ENCODE data around the gene SLC22A31. TPM values are rescaled to one million over a fixed set of nuclear protein-coding genes. Genes with fewer than 3 reads are reported as not detected.

Gene SLC22A31
- total RNA-seq, 1 experiment from 2014 or later: not detected

DNA sequence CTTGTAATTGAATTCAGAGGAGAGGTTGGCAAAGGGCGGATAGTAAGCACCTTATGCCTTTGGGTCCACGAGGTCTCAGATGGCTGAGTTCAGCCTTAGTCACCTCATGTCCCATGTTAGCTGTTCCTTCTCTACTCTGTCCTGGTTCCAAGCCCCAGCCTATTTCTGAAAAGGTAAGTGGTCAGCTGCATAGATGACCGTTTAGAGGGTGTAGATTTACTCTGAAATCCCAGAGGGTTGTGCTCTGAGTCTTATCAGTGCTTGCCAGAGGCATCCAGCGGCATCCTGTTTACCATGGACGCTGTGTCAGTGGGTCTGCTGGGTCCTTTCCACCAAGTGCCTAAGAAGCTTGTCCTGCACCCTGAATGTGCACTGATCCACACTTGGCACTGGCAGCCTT, 19.0 kb upstream of the SLC22A31 start:
- no peak for DNase-seq (ENCODE audit: low read depth)
- in situ Hi-C loops (cut with HindIII; ENCODE audit: low pct_unique_long_range_greater_than_20kb, low sequenced_read_pairs): no loop called here

- in situ Hi-C loops (cut with HindIII; ENCODE audit: low pct_unique_long_range_greater_than_20kb, low sequenced_read_pairs): no loop called here
- peak; percentile 79 for DNase-seq (ENCODE audit: low read depth)
Measured at GRCh38 chr16:89217388-89218191, 17.3 kb upstream of the SLC22A31 start, which contains the start of gene ZNF778. Gene ZNF778, plus strand, starts transcription at chr16:89217703. Its CDS starts 3,425 bp downstream, at chr16:89221128.

GRCh38 chr16:89217138-89217387, 16.7 kb upstream of the SLC22A31 start:
- in situ Hi-C loops (cut with HindIII; ENCODE audit: low pct_unique_long_range_greater_than_20kb, low sequenced_read_pairs): no loop called here
- DNase-seq (ENCODE audit: low read depth): no peak

DNA sequence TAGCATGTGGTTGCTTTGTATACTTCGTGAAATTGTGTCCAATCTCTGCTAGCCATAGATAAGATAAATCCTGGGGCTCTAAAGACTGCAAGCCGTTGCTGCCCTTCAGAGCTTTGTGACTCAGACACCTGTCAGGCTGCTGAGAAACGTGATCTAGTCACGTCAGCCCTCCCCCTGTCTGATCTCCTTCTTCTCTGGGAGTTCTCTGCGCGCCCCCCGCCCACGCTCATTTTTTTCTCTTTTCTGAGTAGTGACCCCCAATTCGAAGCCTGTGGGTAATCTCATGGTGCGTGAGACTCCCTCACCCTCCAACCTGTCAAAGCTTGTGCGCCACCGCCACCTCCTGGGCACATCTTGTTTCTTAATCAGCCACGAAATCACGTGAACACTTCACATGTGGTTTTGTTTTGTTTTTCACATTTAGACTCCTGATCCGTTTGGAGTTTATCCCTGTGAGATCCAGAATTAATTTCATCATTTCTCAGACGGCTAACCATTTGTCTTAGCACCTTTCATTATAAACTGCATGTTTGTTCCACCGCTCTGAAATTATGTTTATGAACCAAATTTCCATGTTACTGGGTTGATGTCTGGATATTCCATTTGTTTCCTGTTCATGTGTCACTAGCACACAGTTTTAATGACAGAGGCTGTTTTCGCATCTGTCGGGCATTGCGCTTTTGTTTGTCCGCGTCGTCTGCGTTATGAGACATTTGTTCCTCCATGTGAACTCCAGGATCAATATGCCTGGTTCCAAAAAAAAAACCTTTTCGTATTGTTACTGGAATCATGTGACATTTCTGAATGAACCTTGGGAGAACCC, 16.2 kb upstream of the SLC22A31 start:
- in situ Hi-C loops (cut with HindIII; ENCODE audit: low pct_unique_long_range_greater_than_20kb, low sequenced_read_pairs): no loop called here
- peak; percentile 77 for DNase-seq (ENCODE audit: low read depth)

DNA sequence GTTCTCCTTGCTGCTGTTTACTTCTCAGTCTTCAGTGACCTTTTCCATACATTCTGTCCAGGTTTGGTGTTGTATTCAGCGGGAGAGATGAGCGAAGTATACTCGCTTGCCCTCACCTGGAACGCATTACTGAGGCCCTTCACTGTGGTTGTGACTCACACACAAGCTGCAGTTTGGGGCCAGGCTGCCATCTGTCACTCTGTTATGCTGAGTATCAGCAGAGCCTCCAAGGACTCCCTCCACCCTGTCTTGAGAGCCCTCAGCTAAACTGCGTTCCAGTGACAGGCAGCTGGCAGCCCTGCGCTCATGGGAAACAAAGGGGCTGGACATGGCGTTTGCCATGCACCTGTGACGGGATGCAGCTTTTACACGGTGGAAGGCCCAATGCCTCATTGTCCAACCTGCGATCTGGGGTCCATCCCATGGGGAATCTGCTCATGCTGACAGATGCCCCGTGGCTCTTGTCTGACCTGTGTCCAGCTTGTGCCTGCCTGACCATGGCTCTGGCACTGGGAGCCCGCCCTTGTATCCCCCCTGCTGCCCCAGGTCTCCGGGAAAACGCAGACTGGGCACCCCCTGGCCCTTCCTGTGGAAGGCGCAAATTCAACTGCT, 10.7 kb upstream of the SLC22A31 start:
- in situ Hi-C loops (cut with HindIII; ENCODE audit: low pct_unique_long_range_greater_than_20kb, low sequenced_read_pairs): no loop called here

DNA sequence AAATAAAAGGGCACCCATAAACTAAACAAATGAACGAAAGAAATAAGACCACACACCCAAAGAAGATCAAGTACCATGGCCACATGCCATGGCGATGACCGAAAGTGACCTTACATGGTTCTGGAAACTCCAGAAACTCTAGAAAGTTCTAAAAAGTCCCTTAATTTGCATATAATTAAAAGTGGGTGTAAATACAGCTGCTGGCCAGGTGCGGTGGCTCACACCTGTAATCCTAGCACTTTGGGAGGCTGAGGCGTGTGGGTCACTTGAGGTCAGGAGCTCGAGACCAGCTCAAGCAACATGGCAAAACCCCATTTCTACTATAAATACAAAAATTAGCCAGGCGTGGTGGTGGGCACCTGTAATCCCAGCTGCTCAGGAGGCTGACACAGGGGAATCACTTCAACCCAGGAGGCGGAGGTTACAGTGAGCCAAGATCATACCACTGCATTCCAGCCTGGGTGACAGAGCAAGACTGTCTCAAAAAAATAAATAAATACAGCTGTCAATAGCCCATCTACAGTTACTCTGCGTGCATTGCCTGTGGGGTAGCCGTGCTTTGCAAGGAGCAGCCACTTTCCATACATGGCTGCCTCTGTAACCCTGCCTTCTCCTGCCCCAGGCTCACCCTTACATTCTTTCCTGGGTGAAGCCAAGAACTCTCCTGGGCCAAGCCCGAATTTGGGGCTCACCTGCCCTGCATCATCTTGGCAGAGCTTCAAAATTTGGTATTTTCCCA, 10.0 kb upstream of the SLC22A31 start:
- peak; percentile 34 for DNase-seq (ENCODE audit: low read depth)
- in situ Hi-C loops (cut with HindIII; ENCODE audit: low pct_unique_long_range_greater_than_20kb, low sequenced_read_pairs): no loop called here

More for the DNA sequence above, 10.7 kb upstream of the SLC22A31 start:
- DNase-seq (ENCODE audit: low read depth): no peak

DNA sequence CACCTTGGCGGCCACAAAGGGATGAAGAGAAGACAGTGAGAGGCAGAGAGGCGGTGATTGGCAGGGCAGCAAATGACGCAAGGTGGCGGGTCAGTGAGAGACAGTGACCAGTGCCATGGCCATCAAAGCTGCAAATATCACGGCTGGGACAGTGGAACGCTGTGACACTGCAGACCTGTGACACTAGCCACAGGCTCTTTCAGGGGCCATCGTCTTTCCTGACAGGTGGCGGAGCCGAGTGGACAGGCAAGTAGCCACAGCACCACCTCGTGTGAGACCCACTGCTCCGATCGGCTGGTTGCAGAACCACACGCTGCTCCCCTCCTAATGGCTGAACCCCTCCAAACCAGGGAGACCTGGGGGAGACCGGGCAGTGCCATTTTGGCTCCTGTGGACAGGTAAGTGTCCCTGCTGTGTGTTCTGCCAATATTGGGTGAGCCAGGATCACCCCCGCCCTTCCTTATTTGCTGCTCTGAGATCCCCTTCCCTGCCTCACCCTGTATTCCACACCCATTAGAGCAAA, 9.2 kb upstream of the SLC22A31 start:
- in situ Hi-C loops (cut with HindIII; ENCODE audit: low pct_unique_long_range_greater_than_20kb, low sequenced_read_pairs): no loop called here
- DNase-seq (ENCODE audit: low read depth): no peak

DNA sequence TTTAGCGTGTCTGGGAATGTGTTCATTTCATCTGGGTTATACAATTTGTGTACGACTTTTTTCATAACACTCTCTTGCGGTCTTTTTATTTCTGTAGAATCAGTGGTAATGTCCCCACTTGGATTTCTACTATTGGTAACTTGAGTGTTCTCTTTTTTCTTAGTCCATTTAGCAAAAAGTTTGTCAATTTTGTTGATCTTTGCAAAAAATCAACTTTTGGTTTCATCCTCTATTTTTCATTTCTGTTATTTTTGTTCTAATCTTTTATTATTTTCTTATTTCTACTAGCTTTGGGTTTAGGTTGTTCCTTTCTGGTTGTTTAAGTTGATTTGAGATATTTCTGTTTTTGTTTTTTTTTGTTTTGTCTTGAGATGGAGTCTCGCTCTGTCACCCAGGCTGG, 7.7 kb upstream of the SLC22A31 start:
- no peak for DNase-seq (ENCODE audit: low read depth)
- in situ Hi-C loops (cut with HindIII; ENCODE audit: low pct_unique_long_range_greater_than_20kb, low sequenced_read_pairs): no loop called here

- DNase-seq (ENCODE audit: low read depth): no peak
- in situ Hi-C loops (cut with HindIII; ENCODE audit: low pct_unique_long_range_greater_than_20kb, low sequenced_read_pairs): no loop called here
Measured at GRCh38 chr16:89202422-89203215, 2.3 kb upstream of the SLC22A31 start.

GRCh38 chr16:89201439-89202377, 1.4 kb upstream of the SLC22A31 start:
- in situ Hi-C loops (cut with HindIII; ENCODE audit: low pct_unique_long_range_greater_than_20kb, low sequenced_read_pairs): no loop called here

GRCh38 chr16:89200850-89201411, 594 bp upstream of the SLC22A31 start:
- in situ Hi-C loops (cut with HindIII; ENCODE audit: low pct_unique_long_range_greater_than_20kb, low sequenced_read_pairs): no loop called here
- DNase-seq (ENCODE audit: low read depth): no peak

More at GRCh38 chr16:89201439-89202377, 1.4 kb upstream of the SLC22A31 start:
- no peak for DNase-seq (ENCODE audit: low read depth)

DNA sequence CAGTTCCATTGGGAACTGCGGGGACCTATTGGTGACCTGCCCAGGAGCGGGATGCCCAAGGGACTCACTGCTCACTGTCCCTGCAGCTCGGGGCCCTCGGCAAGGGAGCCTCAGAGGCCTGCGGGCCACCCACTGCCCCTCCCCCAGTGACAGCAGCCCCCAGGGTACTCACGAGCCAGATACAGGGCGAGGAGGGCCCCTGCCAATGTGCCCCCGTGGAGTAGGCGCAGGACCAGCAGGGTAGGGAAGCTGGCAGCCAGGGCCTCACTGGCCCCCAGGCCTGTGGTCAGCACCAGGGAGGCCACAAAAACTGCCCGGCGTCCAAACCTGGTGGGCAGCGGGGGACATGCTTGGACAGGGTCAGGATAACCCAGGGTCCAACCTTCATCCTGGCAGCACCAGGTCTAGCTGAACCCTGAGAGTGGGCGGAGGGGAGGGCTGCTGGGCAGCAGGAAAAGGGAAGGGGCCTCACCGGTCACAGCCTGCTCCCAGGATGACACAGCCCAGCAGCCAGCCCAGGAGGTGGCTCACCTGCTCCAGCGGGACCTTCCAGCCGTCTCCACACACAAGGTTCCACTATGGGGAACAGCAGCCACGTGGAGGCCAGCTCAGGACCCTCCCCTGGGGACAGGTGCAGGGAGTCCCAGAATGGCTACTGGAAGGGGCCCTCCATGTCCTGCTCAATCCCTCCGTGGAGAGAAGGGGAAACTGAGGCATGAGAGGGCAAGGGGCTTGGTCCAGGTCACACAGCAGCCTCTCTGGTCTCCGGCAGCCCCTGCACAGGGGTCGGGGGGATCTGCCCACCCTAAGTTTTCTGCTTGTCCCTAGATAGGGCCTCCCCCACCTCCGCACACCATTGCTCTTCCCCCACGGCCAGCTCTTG, 855 bp downstream of the SLC22A31 start:
- in situ Hi-C loops (cut with HindIII; ENCODE audit: low pct_unique_long_range_greater_than_20kb, low sequenced_read_pairs): no loop called here

DNA sequence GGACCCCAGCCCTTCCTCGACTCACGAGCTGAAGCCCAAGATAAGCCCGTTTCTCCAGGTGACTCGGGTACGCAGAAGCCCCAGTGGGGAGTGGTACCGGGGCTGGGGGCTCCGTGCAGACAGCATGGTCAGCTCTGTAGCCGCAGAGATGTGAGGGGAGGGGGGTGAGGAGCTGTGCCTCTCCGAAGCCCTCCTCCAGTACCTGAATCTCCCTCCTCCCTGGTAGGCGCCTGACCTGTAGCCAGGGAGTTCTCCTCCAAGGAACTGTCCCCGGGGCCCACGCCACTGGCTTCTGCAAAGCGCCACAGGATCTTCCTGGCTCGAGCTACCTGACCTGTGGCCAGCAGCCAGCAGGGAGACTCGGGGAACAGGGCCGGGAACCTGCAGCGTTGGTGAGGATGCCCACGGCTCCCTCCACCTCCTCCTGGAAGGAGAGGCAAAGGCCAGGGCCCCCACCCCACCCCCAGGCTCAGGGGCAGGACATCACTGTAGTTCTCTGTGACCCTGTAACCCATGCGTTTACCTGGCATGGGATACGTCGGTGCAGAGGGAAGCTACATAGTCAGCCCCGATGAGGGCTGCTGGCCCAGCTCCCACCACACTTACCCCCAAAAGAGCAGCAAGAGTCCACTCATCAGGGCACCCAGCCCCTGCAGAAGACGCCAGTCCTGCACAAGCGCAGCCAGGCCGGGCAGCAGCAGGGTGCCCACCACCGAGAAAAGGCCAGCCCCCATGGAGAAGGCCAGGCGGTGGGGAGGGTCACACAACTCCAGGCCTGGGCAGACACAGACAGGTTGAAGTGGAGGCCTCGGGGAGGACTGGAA, 1.7 kb downstream of the SLC22A31 start:
- in situ Hi-C loops (cut with HindIII; ENCODE audit: low pct_unique_long_range_greater_than_20kb, low sequenced_read_pairs): no loop called here

More for the DNA sequence above, 855 bp downstream of the SLC22A31 start:
- DNase-seq (ENCODE audit: low read depth): no peak

DNA sequence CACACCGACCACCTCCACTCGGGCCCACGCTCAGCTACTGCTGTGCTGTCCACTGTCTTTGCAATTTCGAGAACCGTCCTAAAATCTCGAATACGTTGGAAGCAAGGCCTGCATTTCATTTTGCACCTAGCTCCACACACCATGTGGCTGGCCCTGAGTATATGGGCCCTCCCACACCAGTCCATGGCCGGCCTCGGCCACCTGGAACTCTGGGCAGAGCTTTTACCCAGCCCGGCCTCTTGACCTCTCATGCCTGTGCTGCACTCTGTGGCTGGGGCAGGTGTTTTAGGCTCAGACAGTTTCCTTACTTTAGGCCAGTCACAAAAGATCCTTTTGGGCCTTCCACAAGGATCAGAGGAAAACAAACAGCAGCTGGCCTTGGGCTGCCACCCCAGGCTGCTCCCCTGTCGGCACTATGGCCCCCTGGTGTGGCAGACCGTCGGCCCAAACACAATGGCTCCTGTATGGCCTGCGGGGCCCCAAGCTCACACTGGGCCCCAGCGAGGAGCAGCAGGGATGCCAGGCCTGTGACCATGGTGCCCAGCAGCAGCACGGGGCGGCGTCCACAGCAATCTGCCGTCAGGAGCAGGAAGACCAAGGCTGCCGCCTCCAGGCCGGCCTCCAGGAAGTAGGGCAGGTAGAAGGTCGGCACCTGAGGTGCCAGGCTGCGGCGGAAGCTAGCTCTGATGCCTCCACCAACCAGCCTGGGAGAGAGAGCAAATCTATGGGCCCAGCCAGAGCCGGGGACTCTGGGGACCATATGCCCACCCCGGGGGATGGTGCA, 2.5 kb downstream of the SLC22A31 start:
- no peak for DNase-seq (ENCODE audit: low read depth)
- in situ Hi-C loops (cut with HindIII; ENCODE audit: low pct_unique_long_range_greater_than_20kb, low sequenced_read_pairs): no loop called here

More for the DNA sequence above, 1.7 kb downstream of the SLC22A31 start:
- DNase-seq (ENCODE audit: low read depth): no peak

Measured in Caki2 (cell line).